ENCODE results near the gene GET3. TPM values are rescaled to one million over a fixed set of nuclear protein-coding genes. Genes with fewer than 3 reads are reported as not detected.

GET3 gene
- 49.3 TPM for total RNA-seq (ENCODE audit: unreplicated experiment)
- long read RNA-seq, transcript ASNA1-201 (7 exons, 1,280 nt), result major isoform, 26 of 29 reads
- long read RNA-seq, partial matches to known transcripts, result 1 of 29 reads
- long read RNA-seq, other reads (novel, unspliced or antisense), result 2 of 29 reads

GRCh38 chr19:12736995-12737834, at the start of gene GET3:
Gene GET3 (plus strand): TSS chr19:12737497. CDS start chr19:12737506, 9 bp downstream.
- Mint-ChIP-seq H3K4me1 (ENCODE audit: low read depth, unreplicated experiment) (peaks cover 14% of the 10 kb centered on the region), H3K27me3 (ENCODE audit: unreplicated experiment) (peaks cover 12% of the 10 kb centered on the region), H3K9me3 (ENCODE audit: unreplicated experiment) (peaks cover 11% of the 10 kb centered on the region), H3K4me3 (ENCODE audit: unreplicated experiment) (peak within 1 kb of the TSS; percentile 100), H3K27ac (ENCODE audit: unreplicated experiment) (peak within 1 kb of the TSS; percentile 99), H3K36me3 (ENCODE audit: unreplicated experiment) (no peaks in the 10 kb centered on the region)
- DNase-seq, result peak; percentile 79
- TF ChIP-seq CTCF (IDR thresholded peaks at IDR 0.05; ENCODE audit: partially characterized antibody, unreplicated experiment), result no peak

GRCh38 chr19:12689012-12689411, 48.3 kb upstream of the GET3 start:
- Mint-ChIP-seq H3K27me3 (ENCODE audit: unreplicated experiment) (peaks cover 4% of the 10 kb centered on the region), H3K9me3 (ENCODE audit: unreplicated experiment) (peaks cover 4% of the 10 kb centered on the region), H3K27ac (ENCODE audit: unreplicated experiment) (no peak overlapping the region), H3K4me1 (ENCODE audit: low read depth, unreplicated experiment) (peaks cover 1% of the 10 kb centered on the region), H3K36me3 (ENCODE audit: unreplicated experiment) (peaks cover 4% of the 10 kb centered on the region), H3K4me3 (ENCODE audit: unreplicated experiment) (no peak overlapping the region)
- TF ChIP-seq CTCF (IDR thresholded peaks at IDR 0.05; ENCODE audit: partially characterized antibody, unreplicated experiment), result no peak
- DNase-seq, result no peak

GRCh38 chr19:12689581-12690216, 47.6 kb upstream of the GET3 start:
- peaks cover 4% of the 10 kb centered on the region for H3K36me3 Mint-ChIP-seq (ENCODE audit: unreplicated experiment)
- H3K4me3 Mint-ChIP-seq (ENCODE audit: unreplicated experiment), result no peak overlapping the region
- no peak for TF ChIP-seq CTCF (IDR thresholded peaks at IDR 0.05; ENCODE audit: partially characterized antibody, unreplicated experiment)
- DNase-seq, result no peak
- no peak overlapping the region for H3K27ac Mint-ChIP-seq (ENCODE audit: unreplicated experiment)
- H3K9me3 Mint-ChIP-seq (ENCODE audit: unreplicated experiment), result peaks cover 4% of the 10 kb centered on the region
- peaks cover 1% of the 10 kb centered on the region for H3K4me1 Mint-ChIP-seq (ENCODE audit: low read depth, unreplicated experiment)
- H3K27me3 Mint-ChIP-seq (ENCODE audit: unreplicated experiment), result peaks cover 4% of the 10 kb centered on the region

- Mint-ChIP-seq H3K4me1 (ENCODE audit: low read depth, unreplicated experiment) (no peaks in the 10 kb centered on the region), H3K27me3 (ENCODE audit: unreplicated experiment) (peaks cover 2% of the 10 kb centered on the region), H3K4me3 (ENCODE audit: unreplicated experiment) (no peak overlapping the region), H3K9me3 (ENCODE audit: unreplicated experiment) (peaks cover 5% of the 10 kb centered on the region), H3K36me3 (ENCODE audit: unreplicated experiment) (no peaks in the 10 kb centered on the region), H3K27ac (ENCODE audit: unreplicated experiment) (no peak overlapping the region)
- DNase-seq, result no peak
- no peak for TF ChIP-seq CTCF (IDR thresholded peaks at IDR 0.05; ENCODE audit: partially characterized antibody, unreplicated experiment)
Observed at GRCh38 chr19:12692960-12693359, 44.3 kb upstream of the GET3 start.
